WTC11 (cell line): ENCODE results near the gene C1orf115.

ENCODE experiments used
- CTCF ChIP-seq: fragments of 200-600 bp; IDR thresholded peaks from 2 replicates; pipeline ENCODE4 v1.8.0; 2022; ENCODE audit warnings: antibody characterized with exemption
- E2F5 ChIP-seq: sonication (generic); formaldehyde crosslinking; IDR thresholded peaks from 2 replicates; pipeline ENCODE4 v1.8.1; 2022; ENCODE audit warnings: mild to moderate bottlenecking, moderate library complexity, missing genetic modification reagents
- ERG ChIP-seq: fragments of 250-450 bp; sonication (Bioruptor Pico); IDR thresholded peaks from 2 replicates; pipeline ENCODE4 v1.8.0; 2021; ENCODE audit warnings: mild to moderate bottlenecking
- GABPB1 ChIP-seq: sonication (generic); formaldehyde crosslinking; IDR thresholded peaks from 2 replicates; pipeline ENCODE4 v1.8.1; 2023; ENCODE audit warnings: mild to moderate bottlenecking, missing genetic modification reagents
- IRF2 ChIP-seq: sonication (generic); formaldehyde crosslinking; IDR thresholded peaks from 2 replicates; pipeline ENCODE4 v1.8.0; 2022; ENCODE audit warnings: low read depth, missing genetic modification reagents, borderline replicate concordance
- JUN ChIP-seq: sonication (generic); formaldehyde crosslinking; IDR thresholded peaks from 2 replicates; pipeline ENCODE4 v1.8.0; 2023; ENCODE audit warnings: mild to moderate bottlenecking, missing genetic modification reagents
- NFATC4 ChIP-seq: fragments of 250-450 bp; sonication (Bioruptor Pico); IDR thresholded peaks from 2 replicates; pipeline ENCODE4 v1.9.0; 2021; ENCODE audit warnings: mild to moderate bottlenecking
- OVOL2 ChIP-seq: fragments of 250-450 bp; sonication (Bioruptor Pico); IDR thresholded peaks from 2 replicates; pipeline ENCODE4 v1.9.0; 2021; ENCODE audit warnings: mild to moderate bottlenecking, borderline replicate concordance
- PREB ChIP-seq: sonication (generic); formaldehyde crosslinking; IDR thresholded peaks from 2 replicates; pipeline ENCODE4 v1.8.1; 2022; ENCODE audit warnings: mild to moderate bottlenecking, missing genetic modification reagents, moderate library complexity, borderline replicate concordance
- ZBTB21 ChIP-seq: sonication (generic); formaldehyde crosslinking; IDR thresholded peaks from 2 replicates; pipeline ENCODE4 v1.8.1; 2023; ENCODE audit warnings: mild to moderate bottlenecking, missing genetic modification reagents, borderline replicate concordance
- ZNF121 ChIP-seq: sonication (generic); formaldehyde crosslinking; IDR thresholded peaks from 2 replicates; pipeline ENCODE4 v1.8.0; 2023; ENCODE audit warnings: missing genetic modification reagents
- ZNF219 ChIP-seq: sonication (generic); formaldehyde crosslinking; IDR thresholded peaks from 2 replicates; pipeline ENCODE4 v1.8.0; 2023; ENCODE audit warnings: missing genetic modification reagents, mild to moderate bottlenecking, borderline replicate concordance
- ZNF317 ChIP-seq: sonication (generic); formaldehyde crosslinking; IDR thresholded peaks from 2 replicates; pipeline ENCODE4 v1.8.1; 2023; ENCODE audit warnings: low read depth, mild to moderate bottlenecking, moderate library complexity, missing genetic modification reagents, borderline replicate concordance
- ZSCAN18 ChIP-seq: fragments of 250-450 bp; sonication (Bioruptor Pico); IDR thresholded peaks from 2 replicates; pipeline ENCODE4 v2.1.2; 2022; ENCODE audit warnings: mild to moderate bottlenecking, moderate library complexity

- no peak for TF ChIP-seq IRF2 (CRISPR knock-in tag)
- no peak for TF ChIP-seq CTCF
- no peak for TF ChIP-seq E2F5 (CRISPR knock-in tag)
- TF ChIP-seq JUN (CRISPR knock-in tag): no peak
- no peak for TF ChIP-seq ZNF317 (CRISPR knock-in tag)
- TF ChIP-seq ZNF219: no peak
- TF ChIP-seq ZNF121: no peak
- no peak for TF ChIP-seq GABPB1
- no peak for TF ChIP-seq ERG
- no peak for TF ChIP-seq OVOL2
- no peak for TF ChIP-seq ZBTB21 (CRISPR knock-in tag)
- no peak for TF ChIP-seq PREB (CRISPR knock-in tag)
- TF ChIP-seq NFATC4 (CRISPR knock-in tag): no peak
- TF ChIP-seq ZSCAN18 (CRISPR knock-in tag): no peak
Observed at GRCh38 chr1:220696226-220696862, 6.2 kb downstream of the C1orf115 start.
